ENCODE results near the gene MANBA. TPM values are rescaled to one million over a fixed set of nuclear protein-coding genes. Genes with fewer than 3 reads are reported as not detected.

MANBA gene
- total RNA-seq, 1 experiment from 2014 or later, result 21.4 TPM

GRCh38 chr4:102779204-102779603 is 18.4 kb upstream of the MANBA start:
- Histone ChIP-seq H3K4ac (ENCODE audit: low read depth, low read length) (no peak overlapping the region), H2BK12ac (ENCODE audit: insufficient read length, low read depth, low read length) (no peak overlapping the region), H3T11ph (ENCODE audit: low read length) (no peak overlapping the region), H2BK5ac (ENCODE audit: insufficient read length, low read length) (no peak overlapping the region), H3K27me3 (ENCODE audit: insufficient read depth, low read length) (no peaks in the 10 kb centered on the region), H4K5ac (ENCODE audit: insufficient read length, low read depth, low read length) (no peak overlapping the region), H3K79me2 (ENCODE audit: insufficient read depth, low read length) (no peaks in the 10 kb centered on the region), H2BK15ac (ENCODE audit: low read depth, low read length) (no peak overlapping the region), H4K8ac (replicated peaks; ENCODE audit: insufficient read length, low read depth, low read length) (no peak overlapping the region), H3K4me2 (ENCODE audit: insufficient read depth, insufficient read length, low read length) (no peak overlapping the region), H3K9ac (ENCODE audit: extremely low read depth, insufficient read length, low read length) (no peak overlapping the region), H3K23me2 (ENCODE audit: insufficient read length, low read depth, low read length, poor library complexity, severe bottlenecking) (no peaks in the 10 kb centered on the region), H3K9me3 (ENCODE audit: control insufficient read depth, low read depth, low read length) (no peaks in the 10 kb centered on the region), H3K56ac (ENCODE audit: insufficient read length, low read depth, low read length) (no peak overlapping the region), H3K79me1 (ENCODE audit: insufficient read depth, low read depth, low read length, poor library complexity, severe bottlenecking) (no peaks in the 10 kb centered on the region), H4K91ac (ENCODE audit: insufficient read length, low read depth, low read length) (no peak overlapping the region), H3K18ac (ENCODE audit: insufficient read length, low read depth, low read length) (no peak overlapping the region), H2BK20ac (ENCODE audit: low read depth, low read length, poor library complexity, severe bottlenecking) (no peak overlapping the region), H3K4me1 (ENCODE audit: insufficient read depth, low read length) (no peaks in the 10 kb centered on the region; the same call in 1 of the 2 replicates), H4K20me1 (ENCODE audit: control insufficient read depth, insufficient read depth, insufficient read length) (no peaks in the 10 kb centered on the region), H3K23ac (ENCODE audit: insufficient read length, low read depth, low read length) (no peak overlapping the region), H2AK5ac (ENCODE audit: insufficient read length, low read length) (no peak overlapping the region), H2AFZ (ENCODE audit: low read length) (no peak overlapping the region), H3K27ac (ENCODE audit: insufficient read length, low read depth, low read length) (no peak overlapping the region), H2BK120ac (ENCODE audit: low read depth, low read length, poor library complexity, severe bottlenecking) (no peak overlapping the region), H3K14ac (ENCODE audit: insufficient read depth, low read length) (no peak overlapping the region)
- H3K9me3 Mint-ChIP-seq, result no peaks in the 10 kb centered on the region
- peaks cover 0 to 4% of the 10 kb centered on the region in 2 experiments; a peak in 1 of 4 replicates for H3K4me1 Mint-ChIP-seq
- TF ChIP-seq, protein P1, sequence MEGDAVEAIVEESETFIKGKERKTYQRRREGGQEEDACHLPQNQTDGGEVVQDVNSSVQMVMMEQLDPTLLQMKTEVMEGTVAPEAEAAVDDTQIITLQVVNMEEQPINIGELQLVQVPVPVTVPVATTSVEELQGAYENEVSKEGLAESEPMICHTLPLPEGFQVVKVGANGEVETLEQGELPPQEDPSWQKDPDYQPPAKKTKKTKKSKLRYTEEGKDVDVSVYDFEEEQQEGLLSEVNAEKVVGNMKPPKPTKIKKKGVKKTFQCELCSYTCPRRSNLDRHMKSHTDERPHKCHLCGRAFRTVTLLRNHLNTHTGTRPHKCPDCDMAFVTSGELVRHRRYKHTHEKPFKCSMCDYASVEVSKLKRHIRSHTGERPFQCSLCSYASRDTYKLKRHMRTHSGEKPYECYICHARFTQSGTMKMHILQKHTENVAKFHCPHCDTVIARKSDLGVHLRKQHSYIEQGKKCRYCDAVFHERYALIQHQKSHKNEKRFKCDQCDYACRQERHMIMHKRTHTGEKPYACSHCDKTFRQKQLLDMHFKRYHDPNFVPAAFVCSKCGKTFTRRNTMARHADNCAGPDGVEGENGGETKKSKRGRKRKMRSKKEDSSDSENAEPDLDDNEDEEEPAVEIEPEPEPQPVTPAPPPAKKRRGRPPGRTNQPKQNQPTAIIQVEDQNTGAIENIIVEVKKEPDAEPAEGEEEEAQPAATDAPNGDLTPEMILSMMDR (conservative IDR thresholded peaks at IDR 0.05), result no peak
- H3K36me3 Mint-ChIP-seq (ENCODE audit: insufficient read depth in 1 of 3, low read depth in 3 of 3), result no peaks in the 10 kb centered on the region
- no peaks in the 10 kb centered on the region; the same call in 1 of the 2 replicates for H3K27me3 Mint-ChIP-seq (ENCODE audit: low read depth)
- no peak for DNase-seq
- no peak overlapping the region for H3K27ac Mint-ChIP-seq
- WGBS (ENCODE audit: extremely low coverage, insufficient read length, low lambda C conversion rate), result no CpG with 5 or more reads among the region's 4 CpGs
- H3K4me3 Mint-ChIP-seq, result no peak overlapping the region
